ENCODE results near the gene ADCY10.

GRCh38 chr1:167815650-167816049, 98.3 kb downstream of the ADCY10 start:
- TF ChIP-seq CTCF (IDR thresholded peaks at IDR 0.05) (no peak), POLR2A (IDR thresholded peaks at IDR 0.05) (no peak)

Measured in esophagus squamous epithelium (tissue), 4 donors.